ENCODE results near the gene TMEM179. TPM values are rescaled to one million over a fixed set of nuclear protein-coding genes. Genes with fewer than 3 reads are reported as not detected.

Gene TMEM179
- total RNA-seq, 1 experiment from 2014 or later = not detected

DNA sequence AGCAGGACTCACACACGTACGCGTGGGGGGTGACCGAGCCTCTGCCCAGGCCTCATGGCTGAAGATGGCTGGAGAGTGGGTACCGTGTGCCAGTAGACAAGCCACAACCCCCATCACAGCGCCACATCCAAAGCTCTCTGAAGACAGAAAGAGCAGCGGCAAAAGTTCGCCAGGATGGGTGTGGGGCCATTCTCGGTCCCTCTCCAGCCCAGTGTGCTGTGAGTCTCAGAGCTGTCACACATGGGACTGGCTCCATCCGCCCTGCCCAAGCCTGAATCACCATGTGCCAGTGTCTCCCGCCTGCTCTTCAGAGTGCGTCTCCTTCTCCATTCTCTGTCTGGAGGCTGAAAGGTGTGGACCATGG lies 5.7 kb downstream of the TMEM179 start:
- no peak for DNase-seq (ENCODE audit: low spot score)

DNA sequence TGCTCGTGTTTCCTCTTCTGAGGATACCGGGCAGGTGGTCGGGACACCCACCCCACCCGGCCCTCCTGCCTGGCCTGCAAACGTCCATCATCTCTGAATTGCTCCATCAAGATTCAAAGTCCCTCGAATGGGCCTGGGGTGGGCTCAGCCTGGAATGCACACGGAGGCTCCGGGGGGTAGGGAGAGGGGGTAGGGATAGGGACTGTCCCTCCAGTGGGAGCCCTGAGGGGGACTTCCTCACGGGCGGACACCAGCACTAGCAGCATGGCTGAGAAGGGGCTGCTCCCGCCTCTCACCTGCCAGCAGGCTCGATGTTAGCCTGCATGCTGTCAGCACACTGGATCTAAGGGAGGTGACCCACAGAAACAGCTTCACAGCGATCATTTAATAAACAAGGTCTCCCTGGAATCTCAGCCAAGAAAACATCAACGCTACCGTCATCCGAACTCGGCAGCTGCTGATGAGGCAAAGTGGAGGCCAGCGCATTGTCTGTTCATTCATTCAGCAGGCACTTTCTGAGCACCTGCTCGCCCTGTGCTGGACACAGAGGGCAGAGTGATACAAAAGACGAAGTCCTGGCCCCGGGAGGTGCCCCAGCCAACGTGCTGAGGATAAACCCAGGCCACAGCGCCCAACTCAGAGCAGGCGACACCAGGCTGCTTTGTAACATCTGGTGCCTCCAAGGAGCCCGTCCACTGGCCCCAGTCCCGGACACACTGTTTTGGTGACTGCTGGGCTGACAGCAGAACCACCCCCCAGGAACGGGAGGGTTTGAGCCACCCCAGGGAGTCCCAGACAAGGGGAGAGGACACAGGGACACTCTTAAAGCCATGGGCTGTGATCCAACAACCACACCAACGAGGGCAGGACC lies 6.3 kb downstream of the TMEM179 start:
- no peak for DNase-seq (ENCODE audit: low spot score)

DNA sequence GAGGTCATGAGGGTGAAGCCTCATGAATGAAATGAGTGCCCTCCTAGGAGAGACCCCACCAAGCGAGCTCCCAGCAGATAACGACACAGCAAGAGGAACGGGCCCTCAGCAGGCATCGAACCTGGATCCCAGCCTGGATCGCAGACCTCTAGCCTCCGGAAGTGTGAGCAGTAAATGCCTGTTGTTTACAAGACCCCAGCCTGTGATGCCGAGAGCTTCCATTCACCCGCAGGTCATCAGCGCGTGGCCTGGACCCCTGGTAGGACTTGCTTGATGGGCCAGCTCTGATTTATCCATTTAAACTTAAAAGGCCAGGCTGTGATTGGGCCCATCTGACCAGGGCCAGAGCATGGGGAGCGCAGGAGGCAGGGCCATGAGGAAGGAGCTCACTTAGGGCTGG lies 7.0 kb downstream of the TMEM179 start:
- no peak for DNase-seq (ENCODE audit: low spot score)

DNA sequence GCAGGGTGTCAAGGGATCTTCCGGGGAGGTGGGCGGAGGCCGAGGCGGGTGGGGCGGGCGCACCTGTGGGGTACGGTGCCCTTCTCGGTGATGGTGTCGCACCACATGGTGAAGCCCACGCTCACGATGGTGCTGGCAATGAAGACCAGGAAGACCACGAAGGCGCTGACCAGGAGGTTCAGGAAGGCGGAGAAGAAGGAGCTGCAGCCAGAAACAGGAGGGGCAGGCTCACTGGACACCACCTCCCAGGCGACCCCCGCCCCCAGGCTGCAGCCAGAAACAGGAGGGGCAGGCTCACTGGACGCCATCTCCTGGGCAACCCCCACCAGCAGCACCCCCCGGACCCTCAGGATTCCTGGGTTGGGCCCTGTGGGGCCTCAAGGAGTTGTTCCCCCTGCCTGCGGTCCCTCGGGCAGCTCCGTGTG lies 7.6 kb downstream of the TMEM179 start:
- DNase-seq (ENCODE audit: low spot score) = no peak

DNA sequence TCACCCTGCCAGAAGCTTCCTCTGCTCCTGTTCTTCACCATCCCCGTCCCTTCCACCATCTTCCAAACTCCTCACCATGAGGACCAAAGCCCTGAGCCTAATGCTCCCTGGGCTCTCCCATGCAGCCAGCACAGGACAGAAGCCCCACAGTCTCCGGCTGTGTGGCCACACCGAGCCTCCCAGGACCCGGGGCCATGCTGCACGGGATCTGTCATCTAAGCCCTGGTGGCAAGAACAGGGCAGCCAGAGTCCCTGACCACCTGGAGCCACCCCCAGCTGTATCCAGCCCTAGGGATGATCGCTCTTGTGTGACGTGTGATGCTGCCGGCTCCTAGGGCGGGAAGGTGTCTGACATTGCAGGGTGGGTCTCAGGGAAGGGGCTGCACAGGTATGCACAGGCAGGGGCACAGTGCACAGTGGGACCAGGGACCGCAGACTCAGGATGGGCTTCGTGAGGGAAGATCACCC lies 8.1 kb downstream of the TMEM179 start:
- no peak for DNase-seq (ENCODE audit: low spot score)

DNA sequence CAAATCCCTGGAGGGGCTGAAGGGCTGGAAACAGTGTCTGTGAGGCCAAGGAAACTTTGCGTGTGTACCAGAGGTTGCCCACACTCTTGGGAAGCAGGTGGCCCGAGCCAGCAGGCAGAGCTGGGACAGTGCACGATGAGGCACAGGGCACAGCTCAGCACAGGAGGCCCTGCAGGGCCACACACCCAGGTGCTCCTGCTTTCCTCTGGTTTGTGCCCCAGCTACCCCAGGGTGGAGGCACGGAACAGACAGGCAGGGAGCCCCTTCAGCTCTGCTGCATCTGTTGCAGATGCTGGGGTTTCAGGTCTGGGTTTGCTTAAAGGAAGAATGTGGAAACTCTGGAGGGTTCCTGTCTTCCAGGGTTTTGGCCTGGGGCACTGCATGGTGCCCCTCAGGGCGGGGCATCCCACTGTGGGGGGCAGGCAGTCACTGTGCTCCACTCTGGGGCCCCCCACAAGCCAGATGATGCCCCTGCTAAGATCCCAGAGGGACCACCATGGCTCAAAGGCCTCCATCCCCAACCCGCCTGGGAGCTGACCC lies 8.6 kb downstream of the TMEM179 start:
- DNase-seq (ENCODE audit: low spot score) = no peak

DNA sequence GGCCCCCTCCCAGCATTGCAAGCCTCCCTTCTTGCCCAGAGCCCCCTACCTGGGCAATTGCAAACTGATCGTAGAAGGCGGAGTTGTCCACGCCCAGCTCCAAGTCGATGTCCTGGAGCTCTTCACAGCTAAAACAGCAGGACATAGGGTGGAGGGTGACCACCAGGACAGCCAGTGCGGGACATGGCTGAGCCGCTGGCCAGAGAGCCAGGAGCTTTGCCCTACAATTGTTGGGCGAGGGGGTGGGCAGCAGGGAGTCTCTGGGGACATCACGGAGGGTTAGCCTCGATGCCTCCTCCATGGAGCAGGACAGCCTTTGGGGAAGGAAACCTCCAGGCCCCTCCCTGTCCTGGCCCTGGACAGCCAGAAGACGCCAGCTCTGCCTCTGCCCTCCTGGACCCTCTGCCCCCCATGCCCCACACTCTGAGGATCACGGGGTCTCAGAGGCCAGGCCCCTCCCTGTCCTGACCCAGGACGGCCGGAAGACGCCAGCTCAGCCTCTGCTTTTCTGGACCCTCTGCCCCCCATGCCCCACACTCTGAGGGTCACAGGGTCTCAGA lies 9.4 kb downstream of the TMEM179 start:
- no peak for DNase-seq (ENCODE audit: low spot score)

DNA sequence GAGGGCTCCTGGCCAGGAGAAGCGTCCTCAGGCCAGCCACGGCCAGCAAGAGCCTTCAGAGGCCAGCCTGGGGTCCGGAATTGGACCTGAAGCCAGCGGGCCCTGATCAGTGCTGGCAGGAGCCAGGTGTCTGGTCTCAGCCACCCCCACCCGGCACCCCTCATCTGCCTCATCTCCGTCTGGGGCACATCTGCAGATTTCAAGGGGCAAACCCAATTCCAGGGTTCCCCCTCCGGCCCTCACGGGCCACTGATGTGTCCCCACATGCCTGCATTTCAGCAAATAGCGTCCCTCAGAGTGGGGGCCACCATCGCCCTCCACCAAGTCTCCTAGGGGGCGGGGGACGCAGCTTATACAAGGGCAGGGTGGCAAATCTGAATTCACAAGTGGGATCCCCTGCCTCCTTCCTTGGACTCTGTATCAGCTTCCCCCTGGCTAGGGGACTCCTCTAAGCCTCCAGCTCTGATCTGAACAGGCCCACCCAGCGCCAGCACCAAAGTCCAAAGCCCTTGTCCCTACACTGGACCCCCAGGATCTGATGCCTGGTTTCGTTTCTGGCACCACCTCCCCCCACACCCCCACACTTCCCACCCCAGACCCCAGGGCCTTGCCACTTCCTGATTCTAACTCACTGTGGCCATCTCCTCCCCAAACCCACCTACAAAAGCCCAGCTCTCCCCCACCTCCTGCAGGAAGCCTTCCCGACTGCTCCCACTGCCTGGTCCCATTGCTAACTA lies 10.1 kb downstream of the TMEM179 start:
- no peak for DNase-seq (ENCODE audit: low spot score)

DNA sequence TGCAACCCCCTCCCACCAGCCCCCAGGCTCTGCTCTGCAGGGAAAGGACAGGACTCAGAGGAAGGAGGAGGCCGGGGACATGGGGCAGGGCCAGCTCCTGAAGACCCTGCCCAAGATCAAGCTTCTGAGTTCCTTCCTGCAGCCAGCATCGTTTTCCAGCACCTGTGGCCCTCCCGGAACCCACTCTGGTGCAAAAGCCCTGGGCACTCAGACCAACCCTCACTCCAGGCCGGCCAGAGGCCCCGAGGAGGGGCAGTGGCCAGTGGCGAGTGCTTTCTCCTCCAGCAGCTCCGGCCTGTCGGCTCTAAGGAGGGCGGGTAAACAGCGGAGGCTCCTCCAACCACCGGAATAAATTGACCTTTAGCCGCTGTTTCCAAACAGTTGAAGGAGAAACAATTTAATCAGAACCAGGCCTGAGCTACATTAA lies 10.8 kb downstream of the TMEM179 start:
- no peak for DNase-seq (ENCODE audit: low spot score)

DNA sequence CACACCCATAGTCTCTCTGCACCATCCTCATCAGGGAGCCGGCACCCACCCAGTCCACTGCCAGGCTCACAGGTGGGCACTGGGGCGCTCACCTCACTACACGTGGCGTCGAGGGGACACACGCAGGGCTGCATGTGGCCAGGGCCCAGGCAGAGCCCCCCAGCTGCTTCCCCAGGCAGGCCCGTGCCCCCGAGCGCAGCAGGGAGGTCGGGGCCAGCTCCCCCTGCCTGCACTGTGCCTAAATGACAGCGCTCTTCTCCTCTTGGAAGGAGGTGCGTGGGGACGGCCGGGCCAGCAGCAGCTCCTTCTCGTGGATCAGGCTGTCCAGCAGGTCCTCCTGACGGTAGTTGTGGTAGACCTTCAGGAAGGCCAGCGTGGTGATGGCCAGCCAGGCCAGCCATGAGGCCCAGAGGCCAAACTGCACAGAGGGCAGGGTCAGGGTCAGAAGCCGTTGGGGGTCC lies 11.3 kb downstream of the TMEM179 start:
- no peak for DNase-seq (ENCODE audit: low spot score)

DNA sequence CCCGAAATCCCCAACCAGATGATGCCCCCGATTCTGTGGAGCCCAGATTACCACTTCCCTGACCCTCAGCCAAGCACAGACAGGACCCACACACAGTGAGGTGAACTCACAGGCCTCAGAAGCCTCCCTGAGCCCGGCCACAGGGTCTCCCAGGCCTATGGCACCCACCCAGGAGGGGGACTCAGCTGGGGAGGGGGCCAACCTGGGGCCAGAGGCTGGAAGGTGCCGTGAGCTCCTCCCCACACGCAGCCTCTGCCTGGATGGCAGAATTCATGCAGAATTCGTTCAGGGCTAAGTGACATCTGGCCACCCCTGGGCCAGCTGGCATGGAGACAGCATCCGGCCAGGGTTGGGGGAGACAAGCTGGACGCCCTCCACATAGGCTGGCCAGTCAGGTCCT lies 11.8 kb downstream of the TMEM179 start:
- no peak for DNase-seq (ENCODE audit: low spot score)

DNA sequence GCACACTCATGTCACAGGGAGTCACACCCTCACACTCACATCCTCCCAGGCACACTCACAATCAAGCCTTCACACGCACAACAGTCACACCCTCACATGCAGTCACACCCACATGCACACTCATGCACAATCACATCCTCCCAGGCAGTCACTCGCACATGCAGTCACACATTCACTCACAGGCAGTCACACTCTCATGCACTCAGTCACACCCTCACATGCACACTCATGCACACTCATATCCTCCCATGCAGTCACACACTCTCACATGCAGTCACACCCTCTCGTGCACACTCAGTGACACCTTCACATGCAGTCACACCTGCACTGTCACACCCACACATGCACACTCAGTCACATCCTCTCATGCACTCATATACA lies 12.3 kb downstream of the TMEM179 start:
- DNase-seq (ENCODE audit: low spot score) = no peak

DNA sequence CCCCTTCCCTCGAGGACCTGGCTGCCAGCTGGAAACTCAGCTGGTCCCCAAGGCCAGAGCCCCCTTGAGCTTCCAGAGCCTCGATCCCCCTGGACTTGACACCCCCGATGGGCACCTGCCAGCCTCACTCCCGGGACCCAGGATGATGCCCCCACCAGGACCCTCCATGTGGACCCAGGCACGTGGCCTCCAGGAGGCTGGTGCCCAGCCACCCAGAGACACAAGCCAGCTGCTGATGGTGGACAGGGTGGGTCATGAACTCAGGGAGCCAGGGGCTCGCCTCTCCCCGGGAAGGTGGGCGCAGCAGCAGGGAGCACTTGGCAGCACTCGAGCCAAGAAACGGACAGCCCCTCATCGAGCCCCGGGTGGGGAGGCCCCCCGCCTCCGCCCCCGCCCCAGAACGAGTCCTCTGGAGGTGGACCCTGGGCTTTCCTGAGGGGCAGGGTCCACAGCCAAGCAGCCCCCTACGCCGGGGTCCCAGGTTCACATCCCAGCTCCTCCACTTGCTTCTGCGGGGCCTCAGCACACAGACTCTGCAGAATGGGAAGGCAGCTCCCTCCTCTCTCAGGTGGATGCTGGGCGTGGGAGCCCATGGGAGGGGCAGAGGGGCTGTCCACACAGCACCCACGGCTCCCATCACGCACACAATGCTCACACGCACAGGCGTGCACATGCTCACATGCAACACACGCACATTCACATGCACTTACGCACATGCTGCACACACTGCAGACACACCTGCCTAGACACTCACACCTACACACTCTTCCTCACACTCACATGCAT lies 12.9 kb downstream of the TMEM179 start:
- DNase-seq (ENCODE audit: low spot score) = no peak

DNA sequence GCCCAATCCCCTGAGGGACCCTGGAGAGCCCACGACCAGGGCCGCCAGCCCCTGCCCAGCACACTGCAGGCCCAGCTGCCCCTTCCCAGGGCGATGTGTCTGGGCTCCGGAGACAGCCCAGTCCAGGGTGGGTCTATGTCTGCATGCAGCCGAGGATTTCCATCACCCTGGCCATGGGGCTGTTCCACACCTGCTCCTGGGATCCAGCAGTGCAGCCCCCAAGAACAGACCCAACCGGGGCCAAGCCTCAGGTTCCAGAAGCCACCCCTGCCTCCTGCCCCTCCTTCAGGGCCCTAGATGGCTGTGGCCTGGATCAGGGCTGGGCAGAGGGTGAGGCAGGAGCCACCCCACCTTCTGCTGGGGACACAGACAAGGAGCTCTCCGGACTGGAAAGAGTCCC lies 13.5 kb downstream of the TMEM179 start:
- no peak for DNase-seq (ENCODE audit: low spot score)

DNA sequence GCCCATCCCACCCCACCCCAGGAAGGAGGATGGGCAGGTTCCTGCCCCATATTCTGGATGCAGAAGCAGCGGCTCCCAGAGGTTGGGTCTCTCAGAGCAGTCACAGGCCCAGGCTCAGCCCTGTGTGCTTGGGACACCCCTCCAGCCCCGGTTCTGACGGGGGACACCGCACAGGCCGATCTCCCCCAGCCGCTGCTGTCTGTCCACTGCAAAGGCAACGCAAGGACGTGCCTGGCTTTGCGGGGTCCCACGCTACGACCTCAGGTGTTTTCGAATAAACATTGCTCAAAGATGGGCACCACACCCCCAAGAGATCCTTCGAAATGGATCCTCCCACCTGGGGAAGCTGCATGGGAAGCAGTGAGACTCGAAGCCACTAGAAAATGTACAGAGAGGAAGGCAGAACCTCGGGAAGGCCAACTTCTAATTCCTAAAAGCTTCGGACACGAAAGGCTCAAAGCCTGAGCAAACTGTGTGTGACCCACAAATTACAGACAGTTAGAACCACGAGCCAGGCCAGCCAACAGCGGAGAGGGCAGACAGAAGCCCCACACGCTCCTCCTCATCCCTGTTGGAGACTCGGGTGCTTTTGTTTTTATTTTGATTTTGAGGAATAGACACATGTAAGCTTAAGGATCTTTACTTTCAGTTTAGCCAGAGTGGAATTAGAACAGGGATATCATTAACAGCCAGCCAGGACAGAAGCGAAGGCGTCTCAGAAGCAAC lies 14.2 kb downstream of the TMEM179 start:
- DNase-seq (ENCODE audit: low spot score) = no peak

DNA sequence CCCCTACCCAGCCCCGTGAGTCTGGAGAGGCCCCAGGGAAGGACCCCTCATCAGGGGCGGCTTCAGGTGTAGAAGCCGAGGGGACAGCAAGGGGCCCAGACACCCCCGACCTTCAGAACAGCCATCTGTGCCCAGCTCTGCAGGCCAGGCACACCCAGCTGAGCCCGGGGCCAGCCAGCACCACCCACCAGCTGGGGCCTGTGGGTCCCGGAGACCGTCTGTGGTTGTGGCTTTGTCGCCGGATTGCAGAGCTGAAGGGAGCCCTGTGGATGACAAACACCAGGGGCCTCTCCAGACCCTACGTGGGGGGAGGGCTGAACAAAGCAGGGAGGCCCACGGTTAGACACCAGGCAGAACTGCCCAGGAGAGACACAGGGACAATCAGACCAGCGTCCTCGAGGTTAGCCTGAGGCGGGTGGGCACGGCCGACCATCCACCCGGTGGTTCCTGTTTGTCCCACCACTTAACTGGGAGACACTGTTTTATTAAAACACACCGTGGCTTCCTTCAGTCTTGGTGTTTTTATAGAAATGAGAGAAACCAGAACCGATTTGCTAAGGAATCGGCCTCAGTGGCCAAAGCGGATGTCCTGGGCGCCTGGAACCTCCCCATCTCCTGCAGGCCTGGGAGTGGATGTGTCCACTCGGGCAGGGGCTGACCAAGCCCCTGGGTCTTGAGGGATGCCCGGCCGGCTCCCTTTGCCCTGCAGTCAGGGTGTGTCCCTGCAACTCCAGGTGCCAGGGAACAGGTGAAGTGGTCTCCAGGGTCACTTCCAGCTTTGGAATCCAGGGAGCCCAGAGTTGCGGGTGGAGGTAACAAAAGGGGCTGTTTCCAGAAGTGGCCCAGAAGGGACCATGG lies 15.0 kb downstream of the TMEM179 start:
- DNase-seq (ENCODE audit: low spot score) = no peak

DNA sequence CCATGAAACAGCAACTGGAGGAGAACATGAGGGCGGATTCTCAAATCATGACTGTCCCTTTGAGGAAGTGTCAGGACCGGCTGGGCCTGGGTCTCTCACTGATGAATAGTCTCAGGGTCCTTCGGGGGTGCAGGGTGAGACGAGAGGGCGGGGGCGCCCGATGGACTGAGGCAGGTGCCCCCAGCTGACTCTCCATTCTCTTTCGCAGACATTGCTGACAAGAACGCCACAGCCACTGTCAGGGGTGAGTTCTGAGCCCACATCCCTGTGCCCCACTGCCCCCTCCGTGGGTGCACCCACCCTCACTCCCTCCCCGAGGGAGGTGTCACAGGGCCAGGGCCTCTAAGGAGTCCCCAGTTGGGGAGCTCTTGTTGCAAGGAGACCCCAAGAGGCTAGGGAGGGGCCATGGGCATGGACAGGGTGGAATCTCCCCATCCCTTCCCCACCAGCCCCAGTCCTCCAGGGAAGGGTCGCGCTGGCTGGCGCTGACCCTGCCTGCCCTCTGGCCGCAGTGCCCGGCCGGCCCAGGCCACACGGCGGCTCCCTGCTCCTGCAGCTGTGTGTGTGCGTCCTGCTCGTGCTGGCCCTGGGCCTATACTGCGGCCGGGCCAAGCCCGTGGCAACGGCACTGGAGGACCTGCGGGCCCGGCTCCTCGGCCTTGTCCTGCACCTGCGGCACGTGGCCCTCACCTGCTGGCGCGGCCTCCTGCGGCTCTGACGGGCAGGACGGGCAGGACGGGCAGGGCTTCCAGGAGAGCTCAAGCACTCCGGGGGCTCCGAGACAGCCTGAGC lies 16.3 kb downstream of the TMEM179 start:
- no peak for DNase-seq (ENCODE audit: low spot score)

DNA sequence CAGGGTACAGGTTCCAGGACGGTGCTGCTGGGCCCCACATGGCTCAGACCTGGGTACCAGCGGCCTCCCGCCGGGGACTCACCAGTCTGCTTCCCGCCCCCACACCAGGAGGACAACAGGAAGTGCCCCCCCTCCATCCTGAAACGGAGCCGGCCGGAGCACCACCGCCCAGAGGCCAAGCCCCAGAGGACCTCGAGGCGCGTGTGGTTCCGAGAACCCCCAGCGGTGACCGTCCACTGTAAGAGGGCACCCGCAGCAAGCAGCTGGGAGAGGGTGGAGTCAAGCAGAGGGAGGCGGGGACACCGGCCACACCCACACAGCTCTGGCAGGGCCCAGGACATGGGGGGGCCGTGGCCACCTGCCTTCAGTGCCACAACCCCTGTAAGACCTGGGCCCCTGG lies 16.9 kb downstream of the TMEM179 start:
- no peak for DNase-seq (ENCODE audit: low spot score)

Data from A172 (cell line).